Tibial artery (tissue), 4 donors: ENCODE data around the gene SLC39A8.

Source experiments
- DNase-seq, 2 donors: peaks; one replicate each; pipeline ENCODE4 v3.0.0-alpha.2; 2019
- H3K27ac ChIP-seq, 2 donors: fragments of 200-600 bp; sonication (generic) in 1 of 2; 1 replicate in 1 of 2; 2 replicates in 1 of 2; pipeline ENCODE4 v1.5.1; 2018 to 2019; ENCODE audit warnings: mild to moderate bottlenecking in 1 of 2
- H3K27me3 ChIP-seq, 2 donors: fragments of 200-600 bp; sonication (generic) in 1 of 2; one replicate each; pipeline versions ENCODE4 v1.5.1 to v1.6.0; 2016 to 2019
- H3K36me3 ChIP-seq, 3 donors: fragments of 200-600 bp; sonication (generic) in 2 of 3; one replicate each; pipeline ENCODE4 v1.5.1; 2016 to 2019; ENCODE audit warnings: mild to moderate bottlenecking in 2 of 3
- H3K4me1 ChIP-seq, 4 donors: fragments of 200-600 bp; sonication (generic) in 2 of 4; 1 replicate in 3 of 4; 2 replicates in 1 of 4; pipeline ENCODE4 v1.5.1; 2016 to 2019
- H3K4me3 ChIP-seq, 2 donors: fragments of 200-600 bp; sonication (generic) in 1 of 2; 1 replicate in 1 of 2; 2 replicates in 1 of 2; pipeline ENCODE4 v1.5.1; 2018 to 2019; ENCODE audit warnings: mild to moderate bottlenecking in 2 of 2
- H3K9me3 ChIP-seq, 3 donors: fragments of 200-600 bp; sonication (generic) in 1 of 3; one replicate each; pipeline ENCODE4 v1.5.1; 2016 to 2019
- CTCF ChIP-seq, 2 experiments: fragments of 200-600 bp in 1 of 2; fragments of 450-650 bp in 1 of 2; IDR thresholded peaks; one replicate each; pipeline ENCODE4 v1.5.1; 2017 to 2019; ENCODE audit warnings: antibody characterized with exemption in 2 of 2, mild to moderate bottlenecking in 1 of 2, moderate library complexity in 1 of 2
- intact Hi-C: fragments of 100-400 bp; cut with DNase I; formaldehyde crosslinking; loops from one replicate; pipeline ENCODE4 v1.15.0; 2023; ENCODE audit warnings: low total_unique reads

SLC39A8 gene

DNA sequence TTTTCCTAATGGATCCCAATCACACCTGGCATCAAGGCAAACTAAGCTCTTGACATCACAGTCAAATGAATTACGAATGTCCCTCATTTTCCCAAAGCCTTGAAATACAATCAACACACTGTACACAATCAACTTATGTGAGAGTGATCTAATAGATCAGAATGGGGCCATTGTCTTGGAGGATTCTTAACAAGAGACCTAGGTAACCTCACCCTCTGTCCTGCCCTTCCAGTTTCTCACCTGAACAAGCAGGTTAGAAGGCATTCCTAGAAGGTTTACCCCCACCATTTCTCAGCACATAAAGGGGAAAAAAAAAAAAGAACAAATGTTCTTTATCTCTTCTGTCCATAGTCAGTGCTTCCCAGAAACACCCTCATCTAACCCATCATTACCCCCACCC is 6.3 kb downstream of the SLC39A8 start:
- DNase-seq: no peak
- no peak for TF ChIP-seq CTCF (IDR thresholded peaks at IDR 0.05)
- intact Hi-C loops: no loop called here
- peaks cover 0 to 7% (median 2%) of the 10 kb centered on the region in 4 donors for H3K4me1 ChIP-seq
- H3K36me3 ChIP-seq: no peaks in the 10 kb centered on the region
- H3K27ac ChIP-seq: no peak overlapping the region
- no peak overlapping the region for H3K4me3 ChIP-seq
- H3K9me3 ChIP-seq: no peaks in the 10 kb centered on the region
- H3K27me3 ChIP-seq: no peaks in the 10 kb centered on the region

GRCh38 chr4:102338405-102338804 is 6.9 kb downstream of the SLC39A8 start:
- no peak for DNase-seq
- TF ChIP-seq CTCF (IDR thresholded peaks at IDR 0.05): no peak
- H3K27me3 ChIP-seq: no peaks in the 10 kb centered on the region
- intact Hi-C loops: no loop called here
- no peak overlapping the region for H3K27ac ChIP-seq
- no peaks in the 10 kb centered on the region for H3K9me3 ChIP-seq
- H3K4me3 ChIP-seq: no peak overlapping the region
- no peaks in the 10 kb centered on the region for H3K36me3 ChIP-seq
- H3K4me1 ChIP-seq: peaks cover 0 to 2% (median 0%) of the 10 kb centered on the region in 4 donors

DNA sequence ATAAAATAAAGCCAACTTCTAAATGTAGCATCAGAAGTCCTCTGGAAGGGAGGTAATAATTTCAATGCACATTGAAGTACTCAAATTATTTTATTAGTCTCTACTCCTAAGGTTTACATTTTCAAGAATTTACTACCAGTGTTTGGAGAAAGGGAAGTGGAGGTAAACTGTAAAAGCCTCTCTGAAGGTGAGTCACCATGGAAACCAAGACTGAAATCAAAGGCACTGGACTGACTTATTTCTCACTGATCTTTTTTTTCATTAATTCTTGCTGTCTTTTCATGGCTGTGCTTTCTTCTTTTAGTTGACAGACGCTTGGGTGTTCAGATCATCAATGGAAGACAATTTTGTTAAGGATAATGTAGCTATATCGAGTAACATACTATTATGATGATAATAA is 9.7 kb downstream of the SLC39A8 start:
- intact Hi-C loops: no loop called here
- no peaks in the 10 kb centered on the region for H3K4me1 ChIP-seq
- no peaks in the 10 kb centered on the region for H3K9me3 ChIP-seq
- no peaks in the 10 kb centered on the region for H3K27me3 ChIP-seq
- DNase-seq: no peak
- H3K27ac ChIP-seq: no peak overlapping the region
- no peaks in the 10 kb centered on the region for H3K36me3 ChIP-seq
- no peak for TF ChIP-seq CTCF (IDR thresholded peaks at IDR 0.05)
- H3K4me3 ChIP-seq: no peak overlapping the region

DNA sequence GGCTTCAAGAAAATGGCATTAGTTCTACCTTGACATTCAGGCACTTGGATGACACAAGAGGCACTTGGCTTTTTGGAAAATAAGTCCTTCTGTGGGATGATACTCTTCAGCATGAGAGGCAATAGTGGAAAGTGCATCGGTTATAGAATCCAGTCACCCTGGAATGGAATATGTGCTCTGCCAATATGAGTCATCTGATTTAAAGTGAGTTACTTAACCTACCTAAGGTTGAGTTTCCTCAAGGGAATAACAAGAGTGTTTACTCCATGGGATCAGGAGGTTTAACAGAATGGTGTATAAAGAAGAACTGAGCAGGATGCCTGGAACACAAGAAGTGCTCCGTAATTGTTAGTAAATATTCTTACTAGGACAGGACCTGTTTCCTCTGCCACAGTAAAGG is 10.7 kb downstream of the SLC39A8 start:
- Histone ChIP-seq H3K36me3 (no peaks in the 10 kb centered on the region), H3K4me1 (no peaks in the 10 kb centered on the region), H3K27ac (no peak overlapping the region), H3K27me3 (no peaks in the 10 kb centered on the region), H3K4me3 (no peak overlapping the region), H3K9me3 (no peaks in the 10 kb centered on the region)
- DNase-seq: no peak
- TF ChIP-seq CTCF (IDR thresholded peaks at IDR 0.05): no peak
- intact Hi-C loops: no loop called here

DNA sequence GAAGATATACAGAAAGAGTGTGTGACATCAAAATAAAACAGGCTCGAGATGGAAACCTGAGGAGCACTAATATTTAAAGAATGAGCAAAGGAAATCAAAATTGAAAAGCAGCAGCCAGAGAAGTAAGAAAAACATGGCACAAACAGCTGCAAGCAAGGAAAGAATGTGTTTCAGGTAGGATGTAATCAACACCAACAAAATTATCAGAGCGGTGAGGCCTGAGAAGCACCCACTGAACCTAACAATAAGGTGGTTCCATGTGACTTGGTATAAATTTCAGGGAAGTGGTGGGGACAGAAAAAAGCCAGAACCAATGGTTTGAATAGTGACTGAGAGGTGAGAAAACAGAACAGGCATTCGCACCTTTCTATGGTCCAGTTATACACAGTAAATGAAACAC is 11.5 kb downstream of the SLC39A8 start:
- Histone ChIP-seq H3K27me3 (no peaks in the 10 kb centered on the region), H3K27ac (no peak overlapping the region), H3K36me3 (no peaks in the 10 kb centered on the region), H3K4me1 (no peaks in the 10 kb centered on the region), H3K4me3 (no peak overlapping the region), H3K9me3 (no peaks in the 10 kb centered on the region)
- no peak for DNase-seq
- no peak for TF ChIP-seq CTCF (IDR thresholded peaks at IDR 0.05)
- intact Hi-C loops: no loop called here

DNA sequence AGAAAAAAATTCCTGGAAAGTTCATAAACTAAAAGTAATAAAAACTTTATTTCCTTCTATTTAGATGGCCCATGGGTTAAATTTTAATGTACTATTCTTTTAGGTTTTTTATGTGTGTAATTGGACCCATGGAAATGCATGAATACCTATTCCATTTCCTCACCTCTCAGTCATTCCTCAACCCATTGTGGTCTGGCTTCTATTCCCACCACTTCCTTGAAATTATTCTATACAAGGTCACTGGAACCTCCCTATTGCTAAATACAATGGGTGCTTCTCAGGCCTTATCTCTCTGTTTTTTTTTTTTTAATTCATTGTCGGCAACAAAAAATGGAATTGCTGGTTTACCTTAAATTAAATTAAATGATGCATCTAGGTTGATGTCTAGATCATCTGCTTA is 17.2 kb downstream of the SLC39A8 start:
- no peak for DNase-seq
- no peaks in the 10 kb centered on the region for H3K36me3 ChIP-seq
- no peaks in the 10 kb centered on the region for H3K4me1 ChIP-seq
- no peak overlapping the region for H3K27ac ChIP-seq
- intact Hi-C loops: no loop called here
- H3K9me3 ChIP-seq: no peaks in the 10 kb centered on the region
- TF ChIP-seq CTCF (IDR thresholded peaks at IDR 0.05): no peak
- no peaks in the 10 kb centered on the region for H3K27me3 ChIP-seq
- no peak overlapping the region for H3K4me3 ChIP-seq
